IMR-90 (cell line): Measurements from ENCODE around the gene METTL1. TPM values are rescaled to one million over a fixed set of nuclear protein-coding genes. Genes with fewer than 3 reads are reported as not detected.

Source experiments
- ATAC-seq: fragments of 200-7000 bp; cut with Tn5 transposase; 2 replicates; pipeline ENCODE4 v1.9.1; 2020; ENCODE audit warnings: low read depth, mild to moderate bottlenecking, moderate library complexity
- BruUV-seq: library from RNA; stranded (reverse); fragments of 400-500 nt; replicated peaks from 2 replicates; lab custom pipeline; 2021; lab: Mats Ljungman, UMichigan
- CTCF ChIA-PET: fragments of 300-600 bp; formaldehyde crosslinking; extraction: SDS; loops from one replicate; lab custom pipeline; 2021; ENCODE audit warnings: antibody characterized with exemption; lab: Yijun Ruan, JAX
- POLR2A ChIA-PET: fragments of 300-600 bp; sonication (Branson Sonifier 250); formaldehyde crosslinking; loops from one replicate; lab custom pipeline; 2022; ENCODE audit warnings: antibody characterized with exemption; ENCODE audit not compliant: unreplicated experiment; lab: Charles Lee
- DNase-seq: peaks from one replicate; pipeline ENCODE4 v3.0.0; 2013
- H2AFZ ChIP-seq: replicated peaks from 2 replicates; pipeline ENCODE3; 2013; ENCODE audit warnings: low read length, mild to moderate bottlenecking; ENCODE audit not compliant: poor library complexity
- H2AK5ac ChIP-seq: 2 replicates; pipeline ENCODE4 v1.6.1; 2013; ENCODE audit warnings: low read depth, low read length, inconsistent platforms
- H2AK9ac ChIP-seq: replicated peaks from 2 replicates; pipeline ENCODE3; 2013; ENCODE audit warnings: mild to moderate bottlenecking, low read depth, low read length, moderate library complexity; ENCODE audit not compliant: poor library complexity
- H2BK120ac ChIP-seq: 2 replicates; pipeline ENCODE4 v1.6.1; 2013; ENCODE audit warnings: low read depth, low read length, inconsistent platforms
- H2BK15ac ChIP-seq: 3 replicates; pipeline ENCODE4 v1.6.1; 2013; ENCODE audit warnings: low read depth, low read length, inconsistent platforms
- H2BK20ac ChIP-seq: 2 replicates; pipeline ENCODE4 v1.6.1; 2013; ENCODE audit warnings: low read depth, mild to moderate bottlenecking, inconsistent platforms, low read length, moderate library complexity
- H2BK5ac ChIP-seq: 2 replicates; pipeline ENCODE4 v1.6.1; 2013; ENCODE audit warnings: mild to moderate bottlenecking, low read depth, low read length, inconsistent platforms; ENCODE audit not compliant: poor library complexity, severe bottlenecking
- H3K14ac ChIP-seq: replicated peaks from 2 replicates; pipeline ENCODE4 v1.6.1; 2013; ENCODE audit warnings: low read depth, low read length, inconsistent platforms
- H3K18ac ChIP-seq: 2 replicates; pipeline ENCODE4 v1.6.1; 2013; ENCODE audit warnings: low read depth, low read length, control low read depth
- H3K23ac ChIP-seq: 2 replicates; pipeline ENCODE4 v1.6.1; 2013; ENCODE audit warnings: low read depth, low read length, inconsistent platforms
- H3K27ac ChIP-seq: 2 replicates; pipeline ENCODE4 v1.5.1; 2013; ENCODE audit warnings: mild to moderate bottlenecking, control low read depth, low read length; ENCODE audit not compliant: insufficient read depth
- H3K27me3 ChIP-seq: 2 replicates; pipeline ENCODE4 v1.6.1; 2013; ENCODE audit warnings: low read length; ENCODE audit not compliant: control insufficient read depth, insufficient read depth
- H3K36me3 ChIP-seq: 2 replicates; pipeline ENCODE4 v1.6.1; 2013; ENCODE audit warnings: low read length, mixed read lengths; ENCODE audit not compliant: control insufficient read depth, insufficient read depth
- H3K4ac ChIP-seq: 2 replicates; pipeline ENCODE4 v1.6.1; 2013; ENCODE audit warnings: low read depth, low read length, inconsistent platforms
- H3K4me1 ChIP-seq: 2 replicates; pipeline ENCODE4 v1.6.1; 2013; ENCODE audit warnings: low read length, mixed read lengths; ENCODE audit not compliant: control insufficient read depth, insufficient read depth
- H3K4me2 ChIP-seq: 2 replicates; pipeline ENCODE4 v1.6.1; 2013; ENCODE audit warnings: low read depth, mild to moderate bottlenecking, control low read depth, low read length, moderate library complexity
- H3K4me3 ChIP-seq: 2 replicates; pipeline ENCODE4 v1.5.1; 2013; ENCODE audit warnings: low read depth, mild to moderate bottlenecking, control low read depth, low read length, moderate library complexity; ENCODE audit not compliant: insufficient read depth
- H3K56ac ChIP-seq: 2 replicates; pipeline ENCODE4 v1.6.1; 2013; ENCODE audit warnings: low read length, inconsistent platforms; ENCODE audit not compliant: insufficient read depth; ENCODE audit errors: extremely low read depth
- H3K79me1 ChIP-seq, 2 experiments: 2 replicates each; pipeline ENCODE4 v1.6.1; 2013; ENCODE audit warnings: low read length in 2 of 2, inconsistent platforms in 1 of 2, low read depth in 1 of 2
- H3K9ac ChIP-seq: 2 replicates; pipeline ENCODE4 v1.6.1; 2013; ENCODE audit warnings: low read depth, low read length, control low read depth
- H3K9me1 ChIP-seq: 2 replicates; pipeline ENCODE4 v1.6.1; 2013; ENCODE audit warnings: low read length, inconsistent platforms; ENCODE audit not compliant: insufficient read depth
- H3K9me3 ChIP-seq: 2 replicates; pipeline ENCODE4 v1.6.1; 2013; ENCODE audit warnings: low read length; ENCODE audit not compliant: control insufficient read depth, insufficient read depth
- H4K20me1 ChIP-seq: 2 replicates; pipeline ENCODE4 v1.6.1; 2013; ENCODE audit warnings: low read length, inconsistent platforms; ENCODE audit not compliant: insufficient read depth
- H4K5ac ChIP-seq: 2 replicates; pipeline ENCODE4 v1.6.1; 2013; ENCODE audit warnings: mild to moderate bottlenecking, low read depth, low read length, control low read depth
- H4K8ac ChIP-seq, 2 experiments: 2 replicates each; pipeline ENCODE4 v1.6.1; 2013; ENCODE audit warnings: low read depth in 2 of 2, low read length in 2 of 2, control low read depth in 1 of 2, inconsistent platforms in 1 of 2
- H4K91ac ChIP-seq: 2 replicates; pipeline ENCODE4 v1.6.1; 2013; ENCODE audit warnings: low read depth, low read length, inconsistent platforms; ENCODE audit not compliant: insufficient read depth
- MAZ ChIP-seq: IDR thresholded peaks from 2 replicates; pipeline ENCODE4 v1.6.1; 2012; ENCODE audit warnings: low read depth, mild to moderate bottlenecking, low read length, improper control_type of control experiment, moderate library complexity, borderline replicate concordance
- MXI1 ChIP-seq: IDR thresholded peaks from 2 replicates; pipeline ENCODE4 v1.6.1; 2012; ENCODE audit warnings: low read depth, mild to moderate bottlenecking, low read length, moderate library complexity, borderline replicate concordance
- RFX5 ChIP-seq: IDR thresholded peaks from 2 replicates; pipeline ENCODE4 v1.8.0; 2012; ENCODE audit warnings: low read depth, mild to moderate bottlenecking, low read length, moderate library complexity
- SMC3 ChIP-seq: fragments of 150-350 bp; IDR thresholded peaks from 2 replicates; pipeline ENCODE4 v1.6.1; 2016; ENCODE audit warnings: low read depth, mild to moderate bottlenecking, antibody characterized with exemption, low read length, moderate library complexity
- WGBS, 2 experiments: methylation state at CpG; one replicate each; pipeline versions ENCODE4 v1.1.5 to v1.1.7; 2013; ENCODE audit warnings: missing lambda C conversion rate in 2 of 2; ENCODE audit not compliant: insufficient read length in 1 of 2; ENCODE audit errors: extremely low coverage in 2 of 2; 5-methylcytosine and 5-hydroxymethylcytosine counted together
- dilution Hi-C: fragments of 300-500 bp; cut with HindIII; formaldehyde crosslinking; loops from one replicate; pipeline ENCODE4 v1.14.3; 2018; ENCODE audit warnings: low sequenced_read_pairs; ENCODE audit not compliant: unreplicated experiment
- in situ Hi-C: fragments of 300-500 bp; cut with MboI; formaldehyde crosslinking; loops from 3 replicates; pipeline ENCODE4 v1.14.3; 2019; ENCODE audit warnings: low sequenced_read_pairs, inconsistent platforms, mixed read lengths
- intact Hi-C: fragments of 100-400 bp; cut with micrococcal nuclease; formaldehyde crosslinking; loops from 2 replicates; pipeline ENCODE4 v1.10.0; 2022
- polyA plus RNA-seq, 3 experiments: library from polyadenylated mRNA; depleted of rRNA; stranded (reverse); fragments of >200 nt; gene quantifications; 2 replicates each; pipeline ENCODE4 v1.2.3, GENCODE V29; 2012; ENCODE audit warnings: low replicate concordance in 1 of 3
- total RNA-seq: library from RNA; depleted of rRNA; stranded (reverse); fragments of >200 nt; gene quantifications from 2 replicates; pipeline ENCODE4 v1.2.3, GENCODE V29; 2012
- TF ChIP-seq, protein P1 (sequence below): fragments of 150-350 bp; IDR thresholded peaks from 2 replicates; pipeline ENCODE4 v1.6.1; 2016; ENCODE audit warnings: low read depth, mild to moderate bottlenecking, low read length, moderate library complexity, borderline replicate concordance
- TF ChIP-seq, protein P2 (sequence below): conservative IDR thresholded peaks from 2 replicates; pipeline ENCODE4 v1.5.1; 2012; ENCODE audit warnings: mild to moderate bottlenecking, low read depth, low read length, improper control_type of control experiment
- TF ChIP-seq, protein P3 (sequence below): fragments of 150-350 bp; IDR thresholded peaks from 2 replicates; pipeline ENCODE4 v1.6.1; 2017; ENCODE audit warnings: mild to moderate bottlenecking, antibody characterized with exemption, low read length, low read depth

The METTL1 gene
- total and polyA plus RNA-seq, 2 of the 4 experiments (the other 2 are of a cell fraction) = 12.4 to 27.5 TPM

DNA sequence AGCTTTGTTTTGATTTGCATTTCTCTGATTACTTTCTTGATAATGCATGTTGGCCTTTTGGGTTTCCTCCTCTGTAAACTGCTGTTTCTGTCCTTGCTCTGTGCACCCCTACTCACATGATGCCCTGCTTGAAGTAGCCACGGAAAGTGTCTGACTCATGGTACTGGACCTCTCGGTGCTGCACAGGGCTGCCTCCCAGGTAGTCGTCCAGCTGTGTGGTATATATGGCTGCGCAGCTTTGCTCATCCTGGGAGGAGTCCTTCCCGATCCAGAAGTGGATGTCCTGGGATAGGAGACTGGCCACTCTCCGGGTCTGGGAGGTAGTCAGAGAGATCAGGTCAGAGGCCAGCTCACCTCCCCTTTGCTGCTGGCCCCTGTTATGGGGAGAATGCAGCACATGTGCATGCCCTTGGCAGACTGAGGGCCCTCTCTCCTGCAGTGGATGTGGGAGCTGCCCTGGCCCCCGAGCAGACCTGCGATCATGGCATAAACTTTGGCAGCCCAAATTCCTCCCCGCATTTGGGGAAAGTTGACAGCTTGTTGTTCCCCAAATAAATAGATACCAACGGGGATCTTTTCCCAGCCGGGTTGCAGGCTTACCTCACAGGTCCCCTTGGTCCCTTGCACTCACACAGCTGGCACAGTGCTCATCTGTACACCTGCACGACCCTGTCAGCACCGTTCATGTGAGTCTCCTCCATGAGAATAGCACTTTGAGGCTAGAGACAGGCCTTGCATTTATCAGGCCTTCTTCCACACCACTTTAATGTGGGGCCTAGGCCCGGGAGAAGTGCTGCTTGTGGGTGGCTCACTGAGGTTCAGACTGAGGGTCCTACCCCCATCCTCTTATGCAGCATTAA, 41.4 kb upstream of the METTL1 start (continued):
- TF ChIP-seq, protein P1, sequence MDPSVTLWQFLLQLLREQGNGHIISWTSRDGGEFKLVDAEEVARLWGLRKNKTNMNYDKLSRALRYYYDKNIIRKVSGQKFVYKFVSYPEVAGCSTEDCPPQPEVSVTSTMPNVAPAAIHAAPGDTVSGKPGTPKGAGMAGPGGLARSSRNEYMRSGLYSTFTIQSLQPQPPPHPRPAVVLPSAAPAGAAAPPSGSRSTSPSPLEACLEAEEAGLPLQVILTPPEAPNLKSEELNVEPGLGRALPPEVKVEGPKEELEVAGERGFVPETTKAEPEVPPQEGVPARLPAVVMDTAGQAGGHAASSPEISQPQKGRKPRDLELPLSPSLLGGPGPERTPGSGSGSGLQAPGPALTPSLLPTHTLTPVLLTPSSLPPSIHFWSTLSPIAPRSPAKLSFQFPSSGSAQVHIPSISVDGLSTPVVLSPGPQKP = no peak

DNA sequence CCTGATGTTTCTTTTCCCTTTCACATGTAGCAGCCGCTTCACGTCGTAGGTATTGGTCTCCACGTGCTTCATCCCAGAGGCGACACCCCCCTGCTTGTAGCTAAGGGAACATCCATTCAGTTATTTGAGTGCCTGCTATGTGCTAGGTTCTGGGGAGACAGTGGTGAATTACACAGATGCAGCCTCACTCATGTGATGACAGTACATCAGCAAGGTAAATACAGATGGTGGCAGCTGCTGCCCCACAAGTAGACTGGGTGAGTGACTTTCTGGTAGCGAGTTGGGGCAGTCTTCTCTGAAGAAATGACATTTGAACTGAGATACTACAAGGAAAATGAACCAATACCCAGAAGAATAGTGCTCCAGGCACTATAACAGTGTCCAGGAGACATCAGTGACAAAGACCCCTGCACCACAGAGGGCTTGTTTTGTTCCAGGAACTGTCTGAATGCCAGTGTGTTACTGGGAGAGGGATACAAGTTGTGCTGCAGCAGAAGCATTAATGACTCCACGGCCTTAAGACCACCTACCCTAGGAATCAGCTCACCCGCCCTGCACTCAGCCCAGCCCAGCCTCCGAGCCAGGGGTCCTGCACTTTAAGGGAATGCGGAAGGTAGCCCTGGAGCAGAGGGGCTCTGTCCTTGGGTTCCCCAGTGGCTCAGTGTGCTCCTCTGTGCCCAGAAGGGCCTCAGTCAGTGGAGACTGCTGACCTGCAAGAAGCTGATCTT, 39.3 kb upstream of the METTL1 start:
- no peak overlapping the region for H3K4ac ChIP-seq
- H3K18ac ChIP-seq = no peak overlapping the region
- peaks cover 3% of the 10 kb centered on the region; the same call in 1 of the 2 replicates for H3K4me1 ChIP-seq
- in situ Hi-C loops = no loop called here
- WGBS, 2 experiments = no CpG with 5 or more reads among the region's 10 CpGs
- no peak overlapping the region for H2AK5ac ChIP-seq
- H4K5ac ChIP-seq = no peak overlapping the region
- CTCF ChIA-PET = no interaction called here
- no peak overlapping the region for H4K8ac ChIP-seq
- H3K27me3 ChIP-seq = no peaks in the 10 kb centered on the region
- no TSS peak for BruUV-seq
- H4K20me1 ChIP-seq = no peaks in the 10 kb centered on the region; the same call in 1 of the 2 replicates
- no peak overlapping the region for H2BK20ac ChIP-seq
- no peak overlapping the region for H2BK5ac ChIP-seq
- peaks cover 42% of the 10 kb centered on the region for H3K36me3 ChIP-seq
- H3K4me3 ChIP-seq = no peak overlapping the region
- dilution Hi-C loops = no loop called here
- no peak overlapping the region for H2BK15ac ChIP-seq
- no peak overlapping the region for H2AFZ ChIP-seq
- H2AK9ac ChIP-seq = no peak overlapping the region
- H3K9me3 ChIP-seq = no peaks in the 10 kb centered on the region
- no peak overlapping the region for H3K27ac ChIP-seq
- intact Hi-C loops = no loop called here
- H3K23ac ChIP-seq = no peak overlapping the region
- no peak for DNase-seq
- peaks cover 9% of the 10 kb centered on the region for H3K9me1 ChIP-seq
- POLR2A ChIA-PET = no interaction called here
- H3K14ac ChIP-seq = no peak overlapping the region
- H3K56ac ChIP-seq = no peak overlapping the region
- no peak overlapping the region for H3K4me2 ChIP-seq
- no peak overlapping the region for H3K9ac ChIP-seq
- no peaks in the 10 kb centered on the region for H3K79me1 ChIP-seq
- H4K91ac ChIP-seq = no peak overlapping the region
- H2BK120ac ChIP-seq = no peak overlapping the region
- ATAC-seq = no peak
- TF ChIP-seq, protein P2, sequence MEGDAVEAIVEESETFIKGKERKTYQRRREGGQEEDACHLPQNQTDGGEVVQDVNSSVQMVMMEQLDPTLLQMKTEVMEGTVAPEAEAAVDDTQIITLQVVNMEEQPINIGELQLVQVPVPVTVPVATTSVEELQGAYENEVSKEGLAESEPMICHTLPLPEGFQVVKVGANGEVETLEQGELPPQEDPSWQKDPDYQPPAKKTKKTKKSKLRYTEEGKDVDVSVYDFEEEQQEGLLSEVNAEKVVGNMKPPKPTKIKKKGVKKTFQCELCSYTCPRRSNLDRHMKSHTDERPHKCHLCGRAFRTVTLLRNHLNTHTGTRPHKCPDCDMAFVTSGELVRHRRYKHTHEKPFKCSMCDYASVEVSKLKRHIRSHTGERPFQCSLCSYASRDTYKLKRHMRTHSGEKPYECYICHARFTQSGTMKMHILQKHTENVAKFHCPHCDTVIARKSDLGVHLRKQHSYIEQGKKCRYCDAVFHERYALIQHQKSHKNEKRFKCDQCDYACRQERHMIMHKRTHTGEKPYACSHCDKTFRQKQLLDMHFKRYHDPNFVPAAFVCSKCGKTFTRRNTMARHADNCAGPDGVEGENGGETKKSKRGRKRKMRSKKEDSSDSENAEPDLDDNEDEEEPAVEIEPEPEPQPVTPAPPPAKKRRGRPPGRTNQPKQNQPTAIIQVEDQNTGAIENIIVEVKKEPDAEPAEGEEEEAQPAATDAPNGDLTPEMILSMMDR = no peak
- TF ChIP-seq, protein P1 = no peak
- TF ChIP-seq, protein P3, sequence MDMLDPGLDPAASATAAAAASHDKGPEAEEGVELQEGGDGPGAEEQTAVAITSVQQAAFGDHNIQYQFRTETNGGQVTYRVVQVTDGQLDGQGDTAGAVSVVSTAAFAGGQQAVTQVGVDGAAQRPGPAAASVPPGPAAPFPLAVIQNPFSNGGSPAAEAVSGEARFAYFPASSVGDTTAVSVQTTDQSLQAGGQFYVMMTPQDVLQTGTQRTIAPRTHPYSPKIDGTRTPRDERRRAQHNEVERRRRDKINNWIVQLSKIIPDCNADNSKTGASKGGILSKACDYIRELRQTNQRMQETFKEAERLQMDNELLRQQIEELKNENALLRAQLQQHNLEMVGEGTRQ = no peak
- TF ChIP-seq SMC3 (no peak), RFX5 (no peak), MXI1 (no peak), MAZ (no peak)
